ENCODE data around the gene MRPL4. TPM values are rescaled to one million over a fixed set of nuclear protein-coding genes. Genes with fewer than 3 reads are reported as not detected.
A peak's percentile ranks its signal among the peaks of the same experiment; 100 is the strongest.

MRPL4 gene
- total and polyA plus RNA-seq, 2 of the 13 experiments (the other 11 are each of a cell fraction or from before 2014, with no cell fraction given), result 40.6 to 42.5 TPM

DNA sequence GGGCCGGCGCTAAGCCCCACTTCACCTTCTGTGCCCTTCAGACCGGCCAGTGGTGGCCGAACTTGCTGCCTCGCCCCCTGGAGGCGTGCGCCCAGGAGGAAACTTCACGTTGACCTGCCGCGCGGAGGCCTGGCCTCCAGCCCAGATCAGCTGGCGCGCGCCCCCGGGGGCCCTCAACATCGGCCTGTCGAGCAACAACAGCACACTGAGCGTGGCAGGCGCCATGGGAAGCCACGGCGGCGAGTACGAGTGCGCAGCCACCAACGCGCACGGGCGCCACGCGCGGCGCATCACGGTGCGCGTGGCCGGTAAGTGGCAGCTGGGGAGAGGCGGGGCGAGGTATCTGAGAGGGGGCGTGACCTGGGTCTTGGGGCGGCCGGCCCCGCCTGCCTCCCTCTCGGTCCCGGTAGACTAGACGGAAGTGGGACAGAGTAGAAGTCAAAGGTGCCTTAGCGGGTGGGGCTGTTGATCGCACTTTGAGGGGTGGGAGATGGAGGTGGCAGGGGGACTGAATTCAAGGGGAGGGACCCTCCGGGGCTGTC is 43.4 kb downstream of the MRPL4 start (continued):
- TF ChIP-seq, protein P1, sequence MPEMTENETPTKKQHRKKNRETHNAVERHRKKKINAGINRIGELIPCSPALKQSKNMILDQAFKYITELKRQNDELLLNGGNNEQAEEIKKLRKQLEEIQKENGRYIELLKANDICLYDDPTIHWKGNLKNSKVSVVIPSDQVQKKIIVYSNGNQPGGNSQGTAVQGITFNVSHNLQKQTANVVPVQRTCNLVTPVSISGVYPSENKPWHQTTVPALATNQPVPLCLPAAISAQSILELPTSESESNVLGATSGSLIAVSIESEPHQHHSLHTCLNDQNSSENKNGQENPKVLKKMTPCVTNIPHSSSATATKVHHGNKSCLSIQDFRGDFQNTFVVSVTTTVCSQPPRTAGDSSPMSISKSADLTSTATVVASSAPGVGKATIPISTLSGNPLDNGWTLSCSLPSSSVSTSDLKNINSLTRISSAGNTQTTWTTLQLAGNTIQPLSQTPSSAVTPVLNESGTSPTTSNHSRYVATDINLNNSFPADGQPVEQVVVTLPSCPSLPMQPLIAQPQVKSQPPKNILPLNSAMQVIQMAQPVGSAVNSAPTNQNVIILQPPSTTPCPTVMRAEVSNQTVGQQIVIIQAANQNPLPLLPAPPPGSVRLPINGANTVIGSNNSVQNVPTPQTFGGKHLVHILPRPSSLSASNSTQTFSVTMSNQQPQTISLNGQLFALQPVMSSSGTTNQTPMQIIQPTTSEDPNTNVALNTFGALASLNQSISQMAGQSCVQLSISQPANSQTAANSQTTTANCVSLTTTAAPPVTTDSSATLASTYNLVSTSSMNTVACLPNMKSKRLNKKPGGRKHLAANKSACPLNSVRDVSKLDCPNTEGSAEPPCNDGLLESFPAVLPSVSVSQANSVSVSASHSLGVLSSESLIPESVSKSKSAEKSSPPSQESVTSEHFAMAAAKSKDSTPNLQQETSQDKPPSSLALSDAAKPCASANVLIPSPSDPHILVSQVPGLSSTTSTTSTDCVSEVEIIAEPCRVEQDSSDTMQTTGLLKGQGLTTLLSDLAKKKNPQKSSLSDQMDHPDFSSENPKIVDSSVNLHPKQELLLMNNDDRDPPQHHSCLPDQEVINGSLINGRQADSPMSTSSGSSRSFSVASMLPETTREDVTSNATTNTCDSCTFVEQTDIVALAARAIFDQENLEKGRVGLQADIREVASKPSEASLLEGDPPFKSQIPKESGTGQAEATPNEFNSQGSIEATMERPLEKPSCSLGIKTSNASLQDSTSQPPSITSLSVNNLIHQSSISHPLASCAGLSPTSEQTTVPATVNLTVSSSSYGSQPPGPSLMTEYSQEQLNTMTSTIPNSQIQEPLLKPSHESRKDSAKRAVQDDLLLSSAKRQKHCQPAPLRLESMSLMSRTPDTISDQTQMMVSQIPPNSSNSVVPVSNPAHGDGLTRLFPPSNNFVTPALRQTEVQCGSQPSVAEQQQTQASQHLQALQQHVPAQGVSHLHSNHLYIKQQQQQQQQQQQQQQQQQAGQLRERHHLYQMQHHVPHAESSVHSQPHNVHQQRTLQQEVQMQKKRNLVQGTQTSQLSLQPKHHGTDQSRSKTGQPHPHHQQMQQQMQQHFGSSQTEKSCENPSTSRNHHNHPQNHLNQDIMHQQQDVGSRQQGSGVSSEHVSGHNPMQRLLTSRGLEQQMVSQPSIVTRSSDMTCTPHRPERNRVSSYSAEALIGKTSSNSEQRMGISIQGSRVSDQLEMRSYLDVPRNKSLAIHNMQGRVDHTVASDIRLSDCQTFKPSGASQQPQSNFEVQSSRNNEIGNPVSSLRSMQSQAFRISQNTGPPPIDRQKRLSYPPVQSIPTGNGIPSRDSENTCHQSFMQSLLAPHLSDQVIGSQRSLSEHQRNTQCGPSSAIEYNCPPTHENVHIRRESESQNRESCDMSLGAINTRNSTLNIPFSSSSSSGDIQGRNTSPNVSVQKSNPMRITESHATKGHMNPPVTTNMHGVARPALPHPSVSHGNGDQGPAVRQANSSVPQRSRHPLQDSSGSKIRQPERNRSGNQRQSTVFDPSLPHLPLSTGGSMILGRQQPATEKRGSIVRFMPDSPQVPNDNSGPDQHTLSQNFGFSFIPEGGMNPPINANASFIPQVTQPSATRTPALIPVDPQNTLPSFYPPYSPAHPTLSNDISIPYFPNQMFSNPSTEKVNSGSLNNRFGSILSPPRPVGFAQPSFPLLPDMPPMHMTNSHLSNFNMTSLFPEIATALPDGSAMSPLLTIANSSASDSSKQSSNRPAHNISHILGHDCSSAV (CRISPR knock-in tag; IDR thresholded peaks at IDR 0.05; ENCODE audit: borderline replicate concordance), result no peak
- no peak for TF ChIP-seq MTA1 (CRISPR knock-in tag; IDR thresholded peaks at IDR 0.05; ENCODE audit: borderline replicate concordance)
- no peak for TF ChIP-seq SP1 (IDR thresholded peaks at IDR 0.05)
- no peak for TF ChIP-seq SP1 (CRISPR knock-in tag; IDR thresholded peaks at IDR 0.05)
- TF ChIP-seq ISL2 (CRISPR knock-in tag; IDR thresholded peaks at IDR 0.05), result no peak
- TF ChIP-seq FOXM1 (CRISPR knock-in tag; IDR thresholded peaks at IDR 0.05), result no peak
- TF ChIP-seq, protein P2, sequence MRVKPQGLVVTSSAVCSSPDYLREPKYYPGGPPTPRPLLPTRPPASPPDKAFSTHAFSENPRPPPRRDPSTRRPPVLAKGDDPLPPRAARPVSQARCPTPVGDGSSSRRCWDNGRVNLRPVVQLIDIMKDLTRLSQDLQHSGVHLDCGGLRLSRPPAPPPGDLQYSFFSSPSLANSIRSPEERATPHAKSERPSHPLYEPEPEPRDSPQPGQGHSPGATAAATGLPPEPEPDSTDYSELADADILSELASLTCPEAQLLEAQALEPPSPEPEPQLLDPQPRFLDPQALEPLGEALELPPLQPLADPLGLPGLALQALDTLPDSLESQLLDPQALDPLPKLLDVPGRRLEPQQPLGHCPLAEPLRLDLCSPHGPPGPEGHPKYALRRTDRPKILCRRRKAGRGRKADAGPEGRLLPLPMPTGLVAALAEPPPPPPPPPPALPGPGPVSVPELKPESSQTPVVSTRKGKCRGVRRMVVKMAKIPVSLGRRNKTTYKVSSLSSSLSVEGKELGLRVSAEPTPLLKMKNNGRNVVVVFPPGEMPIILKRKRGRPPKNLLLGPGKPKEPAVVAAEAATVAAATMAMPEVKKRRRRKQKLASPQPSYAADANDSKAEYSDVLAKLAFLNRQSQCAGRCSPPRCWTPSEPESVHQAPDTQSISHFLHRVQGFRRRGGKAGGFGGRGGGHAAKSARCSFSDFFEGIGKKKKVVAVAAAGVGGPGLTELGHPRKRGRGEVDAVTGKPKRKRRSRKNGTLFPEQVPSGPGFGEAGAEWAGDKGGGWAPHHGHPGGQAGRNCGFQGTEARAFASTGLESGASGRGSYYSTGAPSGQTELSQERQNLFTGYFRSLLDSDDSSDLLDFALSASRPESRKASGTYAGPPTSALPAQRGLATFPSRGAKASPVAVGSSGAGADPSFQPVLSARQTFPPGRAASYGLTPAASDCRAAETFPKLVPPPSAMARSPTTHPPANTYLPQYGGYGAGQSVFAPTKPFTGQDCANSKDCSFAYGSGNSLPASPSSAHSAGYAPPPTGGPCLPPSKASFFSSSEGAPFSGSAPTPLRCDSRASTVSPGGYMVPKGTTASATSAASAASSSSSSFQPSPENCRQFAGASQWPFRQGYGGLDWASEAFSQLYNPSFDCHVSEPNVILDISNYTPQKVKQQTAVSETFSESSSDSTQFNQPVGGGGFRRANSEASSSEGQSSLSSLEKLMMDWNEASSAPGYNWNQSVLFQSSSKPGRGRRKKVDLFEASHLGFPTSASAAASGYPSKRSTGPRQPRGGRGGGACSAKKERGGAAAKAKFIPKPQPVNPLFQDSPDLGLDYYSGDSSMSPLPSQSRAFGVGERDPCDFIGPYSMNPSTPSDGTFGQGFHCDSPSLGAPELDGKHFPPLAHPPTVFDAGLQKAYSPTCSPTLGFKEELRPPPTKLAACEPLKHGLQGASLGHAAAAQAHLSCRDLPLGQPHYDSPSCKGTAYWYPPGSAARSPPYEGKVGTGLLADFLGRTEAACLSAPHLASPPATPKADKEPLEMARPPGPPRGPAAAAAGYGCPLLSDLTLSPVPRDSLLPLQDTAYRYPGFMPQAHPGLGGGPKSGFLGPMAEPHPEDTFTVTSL (CRISPR knock-in tag; IDR thresholded peaks at IDR 0.05; ENCODE audit: borderline replicate concordance), result no peak
- TF ChIP-seq HNRNPK (IDR thresholded peaks at IDR 0.05; ENCODE audit: low read depth, low read length, poor library complexity, severe bottlenecking), result peak; percentile 77
- TF ChIP-seq TGIF2 (CRISPR knock-in tag; IDR thresholded peaks at IDR 0.05), result no peak
- TF ChIP-seq ZMYM2 (CRISPR knock-in tag; IDR thresholded peaks at IDR 0.05), result 0 out of 2 replicates have a peak, but pooled peaks have one; percentile 46
- TF ChIP-seq, protein P3, sequence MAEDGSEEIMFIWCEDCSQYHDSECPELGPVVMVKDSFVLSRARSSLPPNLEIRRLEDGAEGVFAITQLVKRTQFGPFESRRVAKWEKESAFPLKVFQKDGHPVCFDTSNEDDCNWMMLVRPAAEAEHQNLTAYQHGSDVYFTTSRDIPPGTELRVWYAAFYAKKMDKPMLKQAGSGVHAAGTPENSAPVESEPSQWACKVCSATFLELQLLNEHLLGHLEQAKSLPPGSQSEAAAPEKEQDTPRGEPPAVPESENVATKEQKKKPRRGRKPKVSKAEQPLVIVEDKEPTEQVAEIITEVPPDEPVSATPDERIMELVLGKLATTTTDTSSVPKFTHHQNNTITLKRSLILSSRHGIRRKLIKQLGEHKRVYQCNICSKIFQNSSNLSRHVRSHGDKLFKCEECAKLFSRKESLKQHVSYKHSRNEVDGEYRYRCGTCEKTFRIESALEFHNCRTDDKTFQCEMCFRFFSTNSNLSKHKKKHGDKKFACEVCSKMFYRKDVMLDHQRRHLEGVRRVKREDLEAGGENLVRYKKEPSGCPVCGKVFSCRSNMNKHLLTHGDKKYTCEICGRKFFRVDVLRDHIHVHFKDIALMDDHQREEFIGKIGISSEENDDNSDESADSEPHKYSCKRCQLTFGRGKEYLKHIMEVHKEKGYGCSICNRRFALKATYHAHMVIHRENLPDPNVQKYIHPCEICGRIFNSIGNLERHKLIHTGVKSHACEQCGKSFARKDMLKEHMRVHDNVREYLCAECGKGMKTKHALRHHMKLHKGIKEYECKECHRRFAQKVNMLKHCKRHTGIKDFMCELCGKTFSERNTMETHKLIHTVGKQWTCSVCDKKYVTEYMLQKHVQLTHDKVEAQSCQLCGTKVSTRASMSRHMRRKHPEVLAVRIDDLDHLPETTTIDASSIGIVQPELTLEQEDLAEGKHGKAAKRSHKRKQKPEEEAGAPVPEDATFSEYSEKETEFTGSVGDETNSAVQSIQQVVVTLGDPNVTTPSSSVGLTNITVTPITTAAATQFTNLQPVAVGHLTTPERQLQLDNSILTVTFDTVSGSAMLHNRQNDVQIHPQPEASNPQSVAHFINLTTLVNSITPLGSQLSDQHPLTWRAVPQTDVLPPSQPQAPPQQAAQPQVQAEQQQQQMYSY (CRISPR knock-in tag; IDR thresholded peaks at IDR 0.05), result no peak
- TF ChIP-seq SMC3 (IDR thresholded peaks at IDR 0.05; ENCODE audit: low read length), result no peak
- TF ChIP-seq ZNF543 (CRISPR knock-in tag; IDR thresholded peaks at IDR 0.05), result no peak; the same call in 1 of the 2 replicates

Measured in HepG2 (cell line).